ENCODE results near the gene WDR20.
"Not testable (repeated sequence)": the region's sequence is repeated elsewhere in the genome, so short reads cannot be mapped to it uniquely, and the experiment has no call there.

WDR20 gene

GRCh38 chr14:102139286-102140026, at the start of gene WDR20:
Gene WDR20, plus strand, starts transcription at chr14:102139897. Its CDS starts 27 bp downstream, at chr14:102139924.
- peak; percentile 98 for DNase-seq

DNA sequence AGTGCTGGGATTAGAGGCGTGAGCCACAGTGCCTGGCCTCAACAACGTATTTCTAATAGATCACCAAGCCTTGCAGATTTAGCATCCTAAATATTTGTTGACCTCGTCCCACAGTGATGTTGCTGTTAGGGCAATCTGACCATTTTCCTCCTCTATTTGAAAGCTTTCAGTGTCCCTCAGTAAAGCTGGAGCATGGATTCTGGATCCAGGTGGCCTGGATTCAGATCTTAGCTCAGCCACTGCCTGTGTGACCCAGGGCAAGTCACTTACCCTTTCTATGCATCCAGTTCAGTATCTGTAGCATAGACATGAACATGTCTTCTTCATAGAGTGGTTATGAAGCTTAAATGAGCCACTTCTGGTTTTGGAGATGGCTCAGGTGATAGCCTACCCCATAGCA, 49.0 kb upstream of the WDR20 start:
- DNase-seq: no peak

DNA sequence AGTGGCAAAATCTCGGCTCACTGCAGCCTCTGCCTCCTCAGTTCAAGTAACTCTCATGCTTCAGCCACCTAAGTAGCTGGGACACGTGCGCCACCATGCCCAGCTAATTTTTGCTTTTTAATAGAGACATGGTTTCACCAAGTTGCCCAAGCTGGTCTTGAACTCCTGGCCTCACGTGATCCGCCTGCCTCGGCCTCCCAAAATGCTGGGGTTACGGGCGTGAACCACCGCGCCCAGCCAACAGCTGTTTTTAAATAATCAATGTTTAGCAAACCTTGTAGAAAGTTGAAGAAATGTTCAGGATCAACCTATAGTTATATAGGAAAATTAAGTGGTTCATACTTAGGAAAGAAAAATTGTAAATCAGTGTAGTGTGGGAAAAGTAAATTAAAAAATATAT, 46.9 kb upstream of the WDR20 start:
- no peak for DNase-seq

GRCh38 chr14:102094101-102094500, 45.6 kb upstream of the WDR20 start:
- DNase-seq: no peak

- DNase-seq: no peak
Observed at GRCh38 chr14:102095231-102095870, 44.3 kb upstream of the WDR20 start.

DNA sequence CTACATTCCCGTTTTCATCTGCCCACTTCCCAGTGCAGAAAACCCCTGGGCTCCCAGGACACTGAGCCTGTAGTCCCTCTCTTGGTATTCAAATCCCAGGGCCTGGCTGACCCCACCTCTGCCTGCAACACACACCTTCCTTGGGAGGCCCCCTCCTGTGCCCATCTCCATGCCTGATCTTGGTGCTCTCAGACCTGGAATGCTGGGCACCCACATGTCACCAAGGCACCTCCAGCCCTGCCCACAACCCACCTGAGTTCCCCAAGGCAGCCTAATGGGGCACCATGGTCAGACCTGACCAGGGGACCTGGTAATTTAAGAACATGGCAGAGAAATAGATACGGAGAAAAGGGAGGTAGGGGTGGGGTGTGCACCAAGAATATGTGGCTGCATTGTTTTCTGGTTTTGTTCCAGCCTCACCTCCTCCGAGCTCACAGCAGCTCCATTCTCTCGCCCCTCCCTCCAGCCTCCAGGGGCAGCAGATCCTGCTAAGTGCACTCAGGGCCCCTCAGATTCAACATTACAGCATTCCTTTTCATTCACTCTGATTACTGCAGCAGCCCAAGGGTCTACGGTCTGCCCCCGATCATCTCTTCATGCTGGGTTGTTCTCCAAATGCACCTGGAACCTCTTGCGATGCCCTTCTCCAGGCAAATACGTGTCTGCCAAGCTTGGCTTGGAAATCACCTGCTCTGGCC, 43.7 kb upstream of the WDR20 start:
- DNase-seq: no peak

- peak; percentile 69 for DNase-seq
Observed at GRCh38 chr14:102096569-102097188, 43.0 kb upstream of the WDR20 start.

DNA sequence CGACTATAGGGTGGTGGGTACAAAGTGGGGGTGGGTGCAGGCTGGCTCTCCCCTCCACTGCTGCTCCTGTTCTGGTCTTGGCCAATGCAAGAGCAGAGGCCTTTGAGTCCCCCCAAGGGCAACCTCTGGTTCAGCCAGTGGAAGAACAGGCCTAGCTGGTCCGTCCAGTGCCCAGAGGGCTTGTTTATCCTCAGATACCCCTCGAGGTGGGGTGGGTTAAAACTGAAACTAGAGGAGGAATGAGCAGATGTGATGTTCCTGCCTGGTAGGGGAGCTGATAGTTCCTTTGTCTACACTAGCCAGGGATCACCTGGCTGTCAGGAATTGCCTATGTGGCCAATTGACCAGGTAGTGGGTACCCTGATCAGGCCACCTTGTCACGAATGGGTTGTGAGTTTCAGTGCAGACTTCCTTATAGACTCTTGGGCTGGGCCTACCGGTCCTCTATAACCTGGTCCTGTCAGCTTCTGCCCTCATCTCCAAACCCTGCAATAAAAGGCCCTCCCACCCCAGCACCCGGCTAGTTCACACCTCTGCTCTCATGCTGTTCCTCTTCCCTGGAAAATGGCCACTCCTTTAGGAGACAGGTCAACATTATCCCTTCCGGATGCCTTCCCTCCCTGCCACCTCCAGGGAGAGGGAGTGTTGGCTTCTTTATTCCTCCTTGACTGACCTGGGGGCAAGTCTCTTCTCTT, 42.1 kb upstream of the WDR20 start:
- DNase-seq: no peak

- no peak for DNase-seq
Observed at GRCh38 chr14:102103062-102103695, 36.5 kb upstream of the WDR20 start.

DNA sequence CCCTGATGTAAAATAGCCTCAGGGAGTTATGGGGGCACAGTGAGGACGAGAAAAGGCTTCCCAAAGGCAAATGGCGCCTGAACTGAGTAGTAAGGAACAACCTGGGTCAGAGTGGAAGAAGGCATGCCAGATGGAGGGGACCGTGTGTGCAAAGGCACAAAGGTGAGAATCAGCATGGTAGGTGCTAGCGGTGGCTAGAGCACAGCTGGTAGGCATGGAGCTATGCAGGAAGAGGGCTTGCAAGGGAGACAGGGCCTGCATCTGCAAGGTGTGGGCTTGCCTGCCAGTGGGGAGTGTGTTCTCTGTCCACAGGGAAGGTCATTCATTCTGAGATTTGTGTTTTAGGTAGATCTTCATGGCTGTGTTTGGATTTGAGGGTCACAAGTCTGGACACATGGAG, 34.3 kb upstream of the WDR20 start:
- DNase-seq: no peak

DNA sequence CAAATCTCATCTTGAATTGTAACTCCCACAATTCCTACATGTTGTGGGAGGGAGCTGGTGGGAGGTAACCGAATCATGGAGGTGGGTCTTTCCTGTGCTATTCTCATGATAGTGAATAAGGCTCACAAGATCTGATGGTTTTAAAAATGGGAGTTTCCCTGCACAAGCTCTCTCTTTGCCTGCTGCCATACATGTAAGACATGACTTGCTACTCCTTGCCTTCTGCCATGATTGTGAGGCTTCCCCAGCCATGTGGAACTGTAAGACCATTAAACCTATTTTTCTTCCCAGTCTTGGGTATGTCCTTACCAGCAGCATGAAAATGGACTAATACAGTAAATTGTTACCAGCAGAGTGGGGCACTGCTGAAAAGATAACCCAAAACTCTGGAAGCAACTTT, 30.4 kb upstream of the WDR20 start:
- DNase-seq: not testable (repeated sequence)

- no peak for DNase-seq
Observed at GRCh38 chr14:102111101-102111500, 28.6 kb upstream of the WDR20 start.

DNA sequence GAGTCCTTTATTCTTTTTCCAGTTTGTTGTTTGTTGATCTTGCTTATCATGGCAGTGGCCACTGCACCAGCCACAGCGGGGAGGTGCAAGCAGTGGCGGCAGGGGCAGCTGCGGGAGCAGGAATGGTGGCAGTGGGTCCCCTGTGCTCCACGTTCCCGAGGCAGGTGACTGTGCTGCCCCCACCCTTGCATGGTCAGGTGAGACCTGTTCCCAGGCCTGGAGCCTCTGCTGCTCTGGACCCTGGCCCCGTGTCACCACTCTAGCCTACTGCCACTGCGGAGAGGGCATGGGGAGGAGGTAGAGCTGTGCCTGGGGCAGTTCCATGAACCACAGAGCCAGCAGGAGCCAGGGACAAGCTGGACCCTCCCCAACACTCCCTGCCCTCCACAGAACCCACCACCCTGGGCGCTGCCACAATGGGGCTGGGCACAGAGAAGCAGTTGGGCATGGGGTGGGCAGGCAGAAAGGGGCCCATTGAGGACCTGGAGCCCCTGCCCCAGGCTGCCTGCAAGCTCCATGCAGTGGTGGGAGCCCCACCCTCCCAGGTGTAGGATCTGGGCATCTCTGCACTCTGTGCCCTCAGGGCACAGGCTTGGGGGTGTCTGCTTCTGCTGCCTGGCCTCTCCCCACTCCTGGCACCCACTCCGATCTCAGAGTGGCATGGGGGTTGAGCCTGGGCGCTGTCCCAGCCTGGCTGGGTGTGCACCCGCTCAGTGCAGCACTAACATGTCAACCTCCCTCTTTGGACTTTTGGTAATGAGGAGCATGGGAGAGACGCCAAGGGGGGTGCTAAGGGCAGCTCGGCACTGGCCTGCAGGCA, 23.1 kb upstream of the WDR20 start:
- DNase-seq: no peak

- DNase-seq: no peak
Observed at GRCh38 chr14:102117852-102118251, 21.8 kb upstream of the WDR20 start.

DNA sequence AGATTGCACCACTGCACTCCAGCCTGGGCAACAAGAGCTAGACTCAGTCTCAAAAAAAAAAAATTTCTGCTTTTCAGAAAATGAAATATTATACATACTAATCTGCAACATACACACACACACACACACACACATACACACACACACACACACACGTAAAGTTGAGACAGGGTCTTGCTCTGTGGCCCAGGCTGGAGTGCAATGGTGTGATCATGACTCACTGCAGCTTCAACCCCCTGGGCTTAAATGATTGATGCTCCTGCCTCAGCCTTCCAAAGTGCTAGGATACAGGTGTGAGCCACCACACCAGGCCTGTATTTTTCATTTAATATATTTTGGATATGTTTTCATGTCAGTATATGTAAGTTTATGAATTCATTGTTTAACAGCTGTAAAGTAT, 18.8 kb upstream of the WDR20 start:
- no peak for DNase-seq

GRCh38 chr14:102121567-102121966, 18.1 kb upstream of the WDR20 start:
- no peak for DNase-seq

- DNase-seq: no peak
Observed at GRCh38 chr14:102124419-102124818, 15.3 kb upstream of the WDR20 start.

GRCh38 chr14:102125546-102125945, 14.2 kb upstream of the WDR20 start:
- no peak for DNase-seq

DNA sequence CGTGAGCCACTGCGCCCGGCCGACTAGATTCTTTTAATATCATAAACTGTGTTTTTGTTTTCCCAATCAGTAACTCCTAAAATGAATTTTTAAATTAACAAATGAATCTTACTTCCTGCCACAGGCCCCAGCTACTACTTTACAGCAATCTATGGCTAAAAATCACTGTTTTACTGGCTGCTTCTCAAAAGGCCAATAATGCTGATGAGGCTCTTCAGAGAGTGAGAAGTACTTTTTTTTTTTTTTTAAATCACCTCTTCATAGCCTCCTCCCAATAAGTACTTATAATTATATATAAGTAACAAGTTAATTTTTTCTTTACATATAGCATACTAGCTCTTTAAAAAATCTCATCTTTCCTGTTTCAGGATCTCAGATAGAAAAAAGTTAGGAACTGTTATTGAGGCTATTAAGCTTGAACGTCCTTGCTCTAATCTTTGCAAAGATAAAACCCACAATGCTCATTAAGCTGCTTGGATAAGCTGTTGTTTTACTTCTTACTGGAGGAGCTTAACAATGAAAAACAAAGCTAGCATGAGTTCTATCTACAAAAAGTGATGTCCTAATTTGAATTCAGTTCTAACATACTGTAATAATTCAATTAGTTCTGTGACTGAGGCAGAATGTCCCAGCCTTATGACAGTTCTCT, 12.8 kb upstream of the WDR20 start:
- no peak for DNase-seq

GRCh38 chr14:102131741-102132140, 8.0 kb upstream of the WDR20 start:
- no peak for DNase-seq

DNA sequence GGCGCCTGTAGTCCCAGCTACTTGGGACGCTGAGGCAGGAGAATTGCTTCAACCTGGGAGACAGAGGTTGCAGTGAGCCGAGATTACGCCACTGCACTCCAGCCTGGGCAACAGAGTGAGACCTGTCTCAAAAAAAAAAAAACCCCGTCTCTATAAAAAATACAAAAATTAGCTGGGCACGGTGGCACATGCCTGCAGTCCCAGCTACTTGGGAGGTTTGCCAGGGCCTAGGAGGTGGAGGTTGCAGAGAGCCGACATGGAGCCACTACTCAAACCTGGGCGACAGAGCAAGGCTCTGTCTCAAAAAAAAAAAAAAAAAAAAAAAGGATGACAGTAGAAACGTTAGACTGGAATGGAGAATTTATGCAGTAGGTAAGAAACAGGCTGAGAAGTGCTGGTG, 5.7 kb upstream of the WDR20 start:
- not testable (repeated sequence) for DNase-seq

Measured in CD4-positive, alpha-beta T cell treated with Interleukin-4 for 4 hours (primary cell).